GM23248 (cell line): ENCODE results near the gene CHST9. TPM values are rescaled to one million over a fixed set of nuclear protein-coding genes. Genes with fewer than 3 reads are reported as not detected.

ENCODE experiments used
- DNase-seq: peaks from one replicate; pipeline ENCODE4 v3.0.0-alpha.2; 2015
- H2AFZ ChIP-seq: fragments of 200-600 bp; sonication (generic); 2 replicates; pipeline ENCODE4 v1.6.1; 2016; ENCODE audit warnings: antibody characterized with exemption
- H3F3A ChIP-seq: fragments of 200-600 bp; sonication (generic); 2 replicates; pipeline ENCODE4 v1.6.1; 2016; ENCODE audit warnings: mild to moderate bottlenecking, antibody characterized with exemption, mixed run types; ENCODE audit not compliant: insufficient read depth
- H3K27ac ChIP-seq: fragments of 200-600 bp; sonication (generic); 2 replicates; pipeline ENCODE4 v1.5.1; 2016; ENCODE audit warnings: mild to moderate bottlenecking
- H3K27me3 ChIP-seq: fragments of 200-600 bp; sonication (generic); replicated peaks from 2 replicates; pipeline ENCODE4 v1.6.1; 2016; ENCODE audit warnings: mild to moderate bottlenecking; ENCODE audit not compliant: insufficient read depth
- H3K36me3 ChIP-seq: fragments of 200-600 bp; sonication (generic); 2 replicates; pipeline ENCODE4 v1.6.1; 2016; ENCODE audit warnings: low read depth, mild to moderate bottlenecking
- H3K4me1 ChIP-seq: fragments of 200-600 bp; sonication (generic); 2 replicates; pipeline ENCODE4 v1.6.1; 2016; ENCODE audit warnings: mild to moderate bottlenecking; ENCODE audit not compliant: insufficient read depth
- H3K4me2 ChIP-seq: fragments of 200-600 bp; sonication (generic); one replicate; pipeline ENCODE4 v1.6.1; 2016; ENCODE audit warnings: mild to moderate bottlenecking; ENCODE audit not compliant: unreplicated experiment
- H3K4me3 ChIP-seq: fragments of 200-600 bp; sonication (generic); 2 replicates; pipeline ENCODE4 v1.5.1; 2016; ENCODE audit warnings: mild to moderate bottlenecking
- H3K79me2 ChIP-seq: fragments of 200-600 bp; sonication (generic); 2 replicates; pipeline ENCODE4 v1.6.1; 2016; ENCODE audit warnings: mild to moderate bottlenecking; ENCODE audit not compliant: insufficient read depth
- H3K9ac ChIP-seq: fragments of 200-600 bp; sonication (generic); 2 replicates; pipeline ENCODE4 v1.6.1; 2016; ENCODE audit warnings: mild to moderate bottlenecking
- H3K9me2 ChIP-seq: fragments of 200-600 bp; sonication (generic); 2 replicates; pipeline ENCODE4 v1.6.1; 2016; ENCODE audit warnings: mixed run types, mild to moderate bottlenecking, moderate library complexity; ENCODE audit not compliant: insufficient read depth
- H3K9me3 ChIP-seq: fragments of 200-600 bp; sonication (generic); one replicate; pipeline ENCODE4 v1.6.1; 2017; ENCODE audit warnings: low read depth
- H4K20me1 ChIP-seq: fragments of 200-600 bp; sonication (generic); 2 replicates; pipeline ENCODE4 v1.6.0; 2016; ENCODE audit not compliant: insufficient read depth
- EZH2 ChIP-seq: fragments of 200-600 bp; sonication (generic); IDR thresholded peaks from 2 replicates; pipeline ENCODE4 v1.6.1; 2018; ENCODE audit warnings: antibody characterized with exemption, mild to moderate bottlenecking; ENCODE audit not compliant: insufficient read depth, poor library complexity, severe bottlenecking
- EZH2phosphoT487 ChIP-seq: fragments of 200-600 bp; sonication (generic); IDR thresholded peaks from 2 replicates; pipeline ENCODE4 v1.6.1; 2018; ENCODE audit warnings: antibody characterized with exemption, moderate library complexity, mild to moderate bottlenecking, low read depth; ENCODE audit not compliant: insufficient read depth
- WGBS, 2 experiments: methylation state at CpG; one replicate each; pipeline ENCODE4 v1.1.6; 2015 to 2017; ENCODE audit warnings: low lambda C conversion rate in 2 of 2, low coverage in 1 of 2; ENCODE audit errors: missing lambda C conversion rate in 2 of 2; 5-methylcytosine and 5-hydroxymethylcytosine counted together
- in situ Hi-C: fragments of 300-500 bp; cut with MboI; formaldehyde crosslinking; loops from 2 replicates; pipeline ENCODE4 v1.15.0; 2020
- polyA plus RNA-seq: library from polyadenylated mRNA; unstranded; fragments of >200 nt; fragmentation: Nextera tagmentation; extraction: Ambion mirVana; gene quantifications from 2 replicates; pipeline ENCODE4 v1.2.1, GENCODE V29; 2016
- total RNA-seq: library from RNA; depleted of rRNA; stranded (reverse); fragments of >200 nt; shearing (Covaris generic); gene quantifications from 2 replicates; pipeline ENCODE4 v1.2.3, GENCODE V29; 2014

Gene CHST9
- total and polyA plus RNA-seq, 2 experiments from 2014 or later, result not detected

GRCh38 chr18:27214831-27215230 is 29.7 kb upstream of the CHST9 start:
- Histone ChIP-seq H3K4me2 (no peak overlapping the region), H3F3A (no peaks in the 10 kb centered on the region), H3K4me1 (no peaks in the 10 kb centered on the region), H3K79me2 (no peaks in the 10 kb centered on the region), H3K27me3 (no peaks in the 10 kb centered on the region), H2AFZ (no peak overlapping the region), H3K9me3 (no peaks in the 10 kb centered on the region), H3K36me3 (no peaks in the 10 kb centered on the region), H3K4me3 (no peak overlapping the region), H3K27ac (no peak overlapping the region), H3K9ac (no peak overlapping the region), H3K9me2 (no peaks in the 10 kb centered on the region), H4K20me1 (no peaks in the 10 kb centered on the region)
- 0 to 4% methylated on average over 1 of the region's 1 CpG for WGBS, 2 experiments
- no peak for DNase-seq
- in situ Hi-C loops, result no loop called here
- no peak for TF ChIP-seq EZH2
- TF ChIP-seq EZH2phosphoT487, result no peak

GRCh38 chr18:27213123-27213717 is 28.1 kb upstream of the CHST9 start:
- H3K27me3 ChIP-seq, result no peaks in the 10 kb centered on the region
- no peaks in the 10 kb centered on the region for H3K36me3 ChIP-seq
- no peak for DNase-seq
- no peaks in the 10 kb centered on the region for H3K4me1 ChIP-seq
- H4K20me1 ChIP-seq, result no peaks in the 10 kb centered on the region
- in situ Hi-C loops, result no loop called here
- no peak overlapping the region for H2AFZ ChIP-seq
- TF ChIP-seq EZH2, result no peak
- no peak for TF ChIP-seq EZH2phosphoT487
- H3K9me3 ChIP-seq, result no peaks in the 10 kb centered on the region
- no peak overlapping the region for H3K9ac ChIP-seq
- H3F3A ChIP-seq, result no peaks in the 10 kb centered on the region
- no peak overlapping the region for H3K27ac ChIP-seq
- H3K9me2 ChIP-seq, result no peaks in the 10 kb centered on the region
- 0 to 6% methylated on average over 1 of the region's 1 CpG for WGBS, 2 experiments
- H3K4me3 ChIP-seq, result no peak overlapping the region
- H3K79me2 ChIP-seq, result no peaks in the 10 kb centered on the region
- no peak overlapping the region for H3K4me2 ChIP-seq

GRCh38 chr18:27211569-27211968 is 26.5 kb upstream of the CHST9 start:
- H3K9me2 ChIP-seq, result no peaks in the 10 kb centered on the region
- no peak overlapping the region for H3K27ac ChIP-seq
- no peak overlapping the region for H3K4me3 ChIP-seq
- no peaks in the 10 kb centered on the region for H3K4me1 ChIP-seq
- no peaks in the 10 kb centered on the region for H3K27me3 ChIP-seq
- H3K9me3 ChIP-seq, result no peaks in the 10 kb centered on the region
- no peak overlapping the region for H2AFZ ChIP-seq
- TF ChIP-seq EZH2 (no peak), EZH2phosphoT487 (no peak)
- H3K9ac ChIP-seq, result no peak overlapping the region
- no peaks in the 10 kb centered on the region for H3F3A ChIP-seq
- no peak overlapping the region for H3K4me2 ChIP-seq
- no peaks in the 10 kb centered on the region for H3K36me3 ChIP-seq
- H4K20me1 ChIP-seq, result no peaks in the 10 kb centered on the region
- 0% methylated on average over 1 of the region's 1 CpG for WGBS, 2 experiments
- in situ Hi-C loops, result no loop called here
- no peak for DNase-seq
- no peaks in the 10 kb centered on the region for H3K79me2 ChIP-seq

DNA sequence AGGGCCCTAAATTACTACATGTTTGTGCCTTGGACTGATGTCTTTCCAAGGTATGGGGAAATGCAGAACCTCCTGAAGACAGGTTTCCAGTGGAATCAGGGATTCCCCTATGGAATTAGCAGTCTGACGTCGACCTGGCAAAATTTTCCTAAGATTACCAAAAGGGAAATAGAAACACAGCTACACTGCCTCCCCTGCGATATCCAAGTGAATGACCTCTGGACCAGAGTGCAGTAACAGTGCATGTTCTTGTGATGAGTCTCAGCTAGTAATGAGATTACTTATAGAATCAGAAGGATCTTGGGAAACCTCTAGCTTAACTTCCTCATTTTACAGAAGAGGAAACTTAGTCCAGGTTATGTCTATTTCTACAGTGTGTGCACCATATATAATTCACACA is 21.3 kb upstream of the CHST9 start:
- no peak for DNase-seq
- H3K27ac ChIP-seq, result no peak overlapping the region
- H3K4me2 ChIP-seq, result no peak overlapping the region
- H4K20me1 ChIP-seq, result no peaks in the 10 kb centered on the region
- no peaks in the 10 kb centered on the region for H3K27me3 ChIP-seq
- WGBS, 2 experiments, result 34 to 53% methylated on average over 3 of the region's 3 CpGs
- in situ Hi-C loops, result no loop called here
- H3K4me3 ChIP-seq, result no peak overlapping the region
- no peaks in the 10 kb centered on the region for H3K4me1 ChIP-seq
- H3K9me3 ChIP-seq, result no peaks in the 10 kb centered on the region
- no peaks in the 10 kb centered on the region for H3F3A ChIP-seq
- no peak for TF ChIP-seq EZH2phosphoT487
- no peak for TF ChIP-seq EZH2
- H3K36me3 ChIP-seq, result no peaks in the 10 kb centered on the region
- H3K79me2 ChIP-seq, result no peaks in the 10 kb centered on the region
- H2AFZ ChIP-seq, result no peak overlapping the region
- H3K9me2 ChIP-seq, result no peaks in the 10 kb centered on the region
- no peak overlapping the region for H3K9ac ChIP-seq

- in situ Hi-C loops, result no loop called here
- Histone ChIP-seq H3K27ac (no peak overlapping the region), H3K4me3 (no peak overlapping the region), H3K9me2 (no peaks in the 10 kb centered on the region), H3K4me1 (no peaks in the 10 kb centered on the region), H3F3A (no peaks in the 10 kb centered on the region), H3K4me2 (no peak overlapping the region), H3K27me3 (no peaks in the 10 kb centered on the region), H3K79me2 (no peaks in the 10 kb centered on the region), H4K20me1 (no peaks in the 10 kb centered on the region), H3K36me3 (no peaks in the 10 kb centered on the region), H3K9ac (no peak overlapping the region), H3K9me3 (no peaks in the 10 kb centered on the region), H2AFZ (no peak overlapping the region)
- WGBS, 2 experiments, result 39 to 45% methylated on average over 2 of the region's 2 CpGs
- TF ChIP-seq EZH2phosphoT487 (no peak), EZH2 (no peak)
- DNase-seq, result no peak
Measured at GRCh38 chr18:27202741-27203140, 17.6 kb upstream of the CHST9 start.
